ENCODE results near the gene RGS3. TPM values are rescaled to one million over a fixed set of nuclear protein-coding genes. Genes with fewer than 3 reads are reported as not detected.

Gene RGS3
- total RNA-seq, 1 donor from 2014 or later: 187 TPM

- peak; percentile 32 for DNase-seq
- no peak overlapping the region for H3K4me3 ChIP-seq
- peak overlapping the region; percentile 94 for H3K27ac ChIP-seq (replicated peaks)
- no peaks in the 10 kb centered on the region for H3K27me3 ChIP-seq (ENCODE audit: low read depth)
- peaks cover 99% of the 10 kb centered on the region for H3K4me1 ChIP-seq
- intact Hi-C loops (cut with micrococcal nuclease): loop anchor here (10.0 kb wide), 1 partner anchor 49 kb away; no protein-coding TSS in a partner anchor
- no peak for TF ChIP-seq CTCF (IDR thresholded peaks at IDR 0.05; ENCODE audit: borderline replicate concordance)
- H3K36me3 ChIP-seq: no peaks in the 10 kb centered on the region
- no peaks in the 10 kb centered on the region for H3K9me3 ChIP-seq (replicated peaks)
Measured at GRCh38 chr9:113573046-113573958, 109.8 kb downstream of the RGS3 start.

GRCh38 chr9:113573959-113574352, 110.4 kb downstream of the RGS3 start:
- Histone ChIP-seq H3K4me1 (peaks cover 99% of the 10 kb centered on the region), H3K27ac (replicated peaks) (peak overlapping the region; percentile 94), H3K9me3 (replicated peaks) (no peaks in the 10 kb centered on the region), H3K4me3 (no peak overlapping the region), H3K36me3 (no peaks in the 10 kb centered on the region), H3K27me3 (ENCODE audit: low read depth) (no peaks in the 10 kb centered on the region)
- intact Hi-C loops (cut with micrococcal nuclease): loop anchor here (10.0 kb wide), 1 partner anchor 49 kb away; no protein-coding TSS in a partner anchor
- no peak for DNase-seq
- TF ChIP-seq CTCF (IDR thresholded peaks at IDR 0.05; ENCODE audit: borderline replicate concordance): no peak

- Histone ChIP-seq H3K36me3 (no peaks in the 10 kb centered on the region), H3K9me3 (replicated peaks) (no peaks in the 10 kb centered on the region), H3K27ac (replicated peaks) (peak overlapping the region; percentile 94), H3K4me1 (peaks cover 99% of the 10 kb centered on the region), H3K4me3 (no peak overlapping the region), H3K27me3 (ENCODE audit: low read depth) (no peaks in the 10 kb centered on the region)
- DNase-seq: peak; percentile 11
- TF ChIP-seq CTCF (IDR thresholded peaks at IDR 0.05; ENCODE audit: borderline replicate concordance): no peak
- intact Hi-C loops (cut with micrococcal nuclease): loop anchor here (10.0 kb wide), 1 partner anchor 50 kb away; no protein-coding TSS in a partner anchor
Measured at GRCh38 chr9:113574441-113575262, 111.1 kb downstream of the RGS3 start.

GRCh38 chr9:113577525-113578261, 114.2 kb downstream of the RGS3 start:
- intact Hi-C loops (cut with micrococcal nuclease): loop anchor here (10.0 kb wide), 1 partner anchor 53 kb away; no protein-coding TSS in a partner anchor
- H3K27ac ChIP-seq (replicated peaks): peak overlapping the region; percentile 94
- no peak overlapping the region for H3K4me3 ChIP-seq
- no peak for TF ChIP-seq CTCF (IDR thresholded peaks at IDR 0.05; ENCODE audit: borderline replicate concordance)
- H3K4me1 ChIP-seq: peaks cover 99% of the 10 kb centered on the region
- DNase-seq: peak; percentile 53
- no peaks in the 10 kb centered on the region for H3K9me3 ChIP-seq (replicated peaks)
- H3K36me3 ChIP-seq: no peaks in the 10 kb centered on the region
- H3K27me3 ChIP-seq (ENCODE audit: low read depth): no peaks in the 10 kb centered on the region

All from left ventricle myocardium inferior (tissue), 1 donor.